Neural cell (in vitro differentiated cells): Measurements from ENCODE around the gene JMJD7.

Experiments used
- EP300 ChIP-seq: fragments of 450-650 bp; conservative IDR thresholded peaks from 2 replicates; pipeline ENCODE4 v1.6.1; 2014; ENCODE audit warnings: antibody characterized with exemption, mild to moderate bottlenecking, moderate library complexity; ENCODE audit not compliant: poor library complexity, severe bottlenecking
- EZH2 ChIP-seq: fragments of 200-600, 300-800 bp; shearing (Covaris generic), sonication (generic); IDR thresholded peaks from 2 replicates; pipeline ENCODE4 v1.6.1; 2014; ENCODE audit warnings: antibody characterized with exemption, low read length, borderline replicate concordance, mild to moderate bottlenecking; ENCODE audit not compliant: insufficient read depth, poor library complexity, severe bottlenecking
- POLR2AphosphoS5 ChIP-seq: IDR thresholded peaks from 2 replicates; pipeline ENCODE4 v1.6.1; 2012
- TAF1 ChIP-seq: IDR thresholded peaks from 2 replicates; pipeline ENCODE4 v1.6.1; 2012; ENCODE audit warnings: low read depth
- TF ChIP-seq, protein P1 (sequence below): fragments of 450-650 bp; IDR thresholded peaks from 2 replicates; pipeline ENCODE4 v1.5.1; 2014; ENCODE audit warnings: antibody characterized with exemption, mild to moderate bottlenecking, moderate library complexity; ENCODE audit not compliant: poor library complexity, severe bottlenecking
- TF ChIP-seq, protein P2 (sequence below): IDR thresholded peaks from 2 replicates; pipeline ENCODE4 v1.6.1; 2012; ENCODE audit warnings: borderline replicate concordance

DNA sequence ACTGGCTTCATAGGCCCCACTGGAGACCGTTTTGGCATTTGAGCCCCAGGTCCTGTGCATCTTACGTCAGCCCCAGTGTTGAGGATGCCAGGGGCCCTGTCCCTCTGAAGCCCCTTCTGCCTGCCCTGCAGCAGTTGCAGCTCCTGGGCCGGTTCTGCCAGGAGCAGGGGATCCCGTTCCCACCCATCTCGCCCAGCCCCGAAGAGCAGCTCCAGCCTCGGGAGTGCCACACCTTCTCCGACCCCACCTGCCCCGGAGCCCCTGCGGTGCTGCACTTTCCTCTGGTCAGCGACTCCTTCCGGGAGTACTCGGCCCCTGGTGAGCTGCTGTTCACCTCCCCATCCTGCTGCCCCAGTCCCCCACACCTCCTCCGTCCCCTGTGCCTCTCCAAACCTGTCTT, 19.3 kb downstream of the JMJD7 start:
- TF ChIP-seq POLR2AphosphoS5 = no peak
- no peak for TF ChIP-seq EZH2
- TF ChIP-seq, protein P1, sequence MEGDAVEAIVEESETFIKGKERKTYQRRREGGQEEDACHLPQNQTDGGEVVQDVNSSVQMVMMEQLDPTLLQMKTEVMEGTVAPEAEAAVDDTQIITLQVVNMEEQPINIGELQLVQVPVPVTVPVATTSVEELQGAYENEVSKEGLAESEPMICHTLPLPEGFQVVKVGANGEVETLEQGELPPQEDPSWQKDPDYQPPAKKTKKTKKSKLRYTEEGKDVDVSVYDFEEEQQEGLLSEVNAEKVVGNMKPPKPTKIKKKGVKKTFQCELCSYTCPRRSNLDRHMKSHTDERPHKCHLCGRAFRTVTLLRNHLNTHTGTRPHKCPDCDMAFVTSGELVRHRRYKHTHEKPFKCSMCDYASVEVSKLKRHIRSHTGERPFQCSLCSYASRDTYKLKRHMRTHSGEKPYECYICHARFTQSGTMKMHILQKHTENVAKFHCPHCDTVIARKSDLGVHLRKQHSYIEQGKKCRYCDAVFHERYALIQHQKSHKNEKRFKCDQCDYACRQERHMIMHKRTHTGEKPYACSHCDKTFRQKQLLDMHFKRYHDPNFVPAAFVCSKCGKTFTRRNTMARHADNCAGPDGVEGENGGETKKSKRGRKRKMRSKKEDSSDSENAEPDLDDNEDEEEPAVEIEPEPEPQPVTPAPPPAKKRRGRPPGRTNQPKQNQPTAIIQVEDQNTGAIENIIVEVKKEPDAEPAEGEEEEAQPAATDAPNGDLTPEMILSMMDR = no peak
- TF ChIP-seq EP300 = no peak
- no peak for TF ChIP-seq TAF1
- TF ChIP-seq, protein P2, sequence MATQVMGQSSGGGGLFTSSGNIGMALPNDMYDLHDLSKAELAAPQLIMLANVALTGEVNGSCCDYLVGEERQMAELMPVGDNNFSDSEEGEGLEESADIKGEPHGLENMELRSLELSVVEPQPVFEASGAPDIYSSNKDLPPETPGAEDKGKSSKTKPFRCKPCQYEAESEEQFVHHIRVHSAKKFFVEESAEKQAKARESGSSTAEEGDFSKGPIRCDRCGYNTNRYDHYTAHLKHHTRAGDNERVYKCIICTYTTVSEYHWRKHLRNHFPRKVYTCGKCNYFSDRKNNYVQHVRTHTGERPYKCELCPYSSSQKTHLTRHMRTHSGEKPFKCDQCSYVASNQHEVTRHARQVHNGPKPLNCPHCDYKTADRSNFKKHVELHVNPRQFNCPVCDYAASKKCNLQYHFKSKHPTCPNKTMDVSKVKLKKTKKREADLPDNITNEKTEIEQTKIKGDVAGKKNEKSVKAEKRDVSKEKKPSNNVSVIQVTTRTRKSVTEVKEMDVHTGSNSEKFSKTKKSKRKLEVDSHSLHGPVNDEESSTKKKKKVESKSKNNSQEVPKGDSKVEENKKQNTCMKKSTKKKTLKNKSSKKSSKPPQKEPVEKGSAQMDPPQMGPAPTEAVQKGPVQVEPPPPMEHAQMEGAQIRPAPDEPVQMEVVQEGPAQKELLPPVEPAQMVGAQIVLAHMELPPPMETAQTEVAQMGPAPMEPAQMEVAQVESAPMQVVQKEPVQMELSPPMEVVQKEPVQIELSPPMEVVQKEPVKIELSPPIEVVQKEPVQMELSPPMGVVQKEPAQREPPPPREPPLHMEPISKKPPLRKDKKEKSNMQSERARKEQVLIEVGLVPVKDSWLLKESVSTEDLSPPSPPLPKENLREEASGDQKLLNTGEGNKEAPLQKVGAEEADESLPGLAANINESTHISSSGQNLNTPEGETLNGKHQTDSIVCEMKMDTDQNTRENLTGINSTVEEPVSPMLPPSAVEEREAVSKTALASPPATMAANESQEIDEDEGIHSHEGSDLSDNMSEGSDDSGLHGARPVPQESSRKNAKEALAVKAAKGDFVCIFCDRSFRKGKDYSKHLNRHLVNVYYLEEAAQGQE = no peak
